Neural cell (in vitro differentiated cells): ENCODE data around the gene ROR2. TPM values are rescaled to one million over a fixed set of nuclear protein-coding genes. Genes with fewer than 3 reads are reported as not detected.

Experiments used
- H2AFZ ChIP-seq: fragments of 200-600, 300-800 bp; sonication (generic), shearing (Covaris generic); 2 replicates; pipeline ENCODE4 v1.6.0; 2014; ENCODE audit warnings: low read depth, mild to moderate bottlenecking, antibody characterized with exemption, low read length, moderate library complexity
- H3F3A ChIP-seq: fragments of 200-600 bp; shearing (Covaris generic); 2 replicates; pipeline ENCODE4 v1.6.1; 2016; ENCODE audit warnings: mild to moderate bottlenecking, moderate library complexity, mixed read lengths, antibody characterized with exemption, low read length; ENCODE audit not compliant: insufficient read depth, poor library complexity, severe bottlenecking
- H3K27ac ChIP-seq: fragments of 200-600, 300-800 bp; sonication (generic), shearing (Covaris generic); 2 replicates; pipeline ENCODE4 v1.5.1; 2014; ENCODE audit warnings: mild to moderate bottlenecking, low read length, moderate library complexity
- H3K27me3 ChIP-seq: fragments of 300-800, 200-600 bp; sonication (generic), shearing (Covaris generic); 2 replicates; pipeline ENCODE4 v1.6.0; 2014; ENCODE audit warnings: mild to moderate bottlenecking, low read depth, low read length, moderate library complexity; ENCODE audit not compliant: insufficient read depth
- H3K36me3 ChIP-seq: fragments of 300-800, 200-600 bp; sonication (generic), shearing (Covaris generic); 2 replicates; pipeline ENCODE4 v1.5.1; 2014; ENCODE audit warnings: mild to moderate bottlenecking, antibody characterized with exemption, low read length, moderate library complexity; ENCODE audit not compliant: insufficient read depth
- H3K4me2 ChIP-seq: fragments of 300-800, 200-600 bp; sonication (generic), shearing (Covaris generic); 2 replicates; pipeline ENCODE4 v1.6.0; 2014; ENCODE audit warnings: mild to moderate bottlenecking, low read length
- H3K4me3 ChIP-seq: fragments of 300-800, 200-600 bp; sonication (generic), shearing (Covaris generic); 2 replicates; pipeline ENCODE4 v1.5.1; 2014; ENCODE audit warnings: mild to moderate bottlenecking, low read length, moderate library complexity
- H3K79me2 ChIP-seq: fragments of 200-600 bp; shearing (Covaris generic); replicated peaks from 2 replicates; pipeline ENCODE4 v1.6.0; 2014; ENCODE audit warnings: mild to moderate bottlenecking, low read length, moderate library complexity; ENCODE audit not compliant: insufficient read depth
- H3K9ac ChIP-seq: fragments of 300-800, 200-600 bp; sonication (generic), shearing (Covaris generic); 2 replicates; pipeline ENCODE4 v1.6.1; 2016; ENCODE audit warnings: mild to moderate bottlenecking, low read length, mixed read lengths
- H3K9me2 ChIP-seq: fragments of 200-600 bp; shearing (Covaris generic); 2 replicates; pipeline ENCODE4 v1.6.1; 2016; ENCODE audit warnings: mild to moderate bottlenecking, low read length, mixed read lengths; ENCODE audit not compliant: insufficient read depth
- H3K9me3 ChIP-seq: fragments of 200-600, 300-800 bp; sonication (generic), shearing (Covaris generic); 2 replicates; pipeline ENCODE4 v1.6.1; 2016; ENCODE audit warnings: mild to moderate bottlenecking, mixed run types, low read length, moderate library complexity, mixed read lengths
- H4K20me1 ChIP-seq: fragments of 200-600 bp; shearing (Covaris generic); 2 replicates; pipeline ENCODE4 v1.6.1; 2016; ENCODE audit warnings: mild to moderate bottlenecking, mixed run types; ENCODE audit not compliant: insufficient read depth
- EP300 ChIP-seq: fragments of 450-650 bp; conservative IDR thresholded peaks from 2 replicates; pipeline ENCODE4 v1.6.1; 2014; ENCODE audit warnings: antibody characterized with exemption, mild to moderate bottlenecking, moderate library complexity; ENCODE audit not compliant: poor library complexity, severe bottlenecking
- EZH2 ChIP-seq: fragments of 200-600, 300-800 bp; shearing (Covaris generic), sonication (generic); IDR thresholded peaks from 2 replicates; pipeline ENCODE4 v1.6.1; 2014; ENCODE audit warnings: antibody characterized with exemption, low read length, borderline replicate concordance, mild to moderate bottlenecking; ENCODE audit not compliant: insufficient read depth, poor library complexity, severe bottlenecking
- MXI1 ChIP-seq: fragments of 450-650 bp; conservative IDR thresholded peaks from 2 replicates; pipeline ENCODE4 v1.6.1; 2014; ENCODE audit warnings: antibody characterized with exemption, mild to moderate bottlenecking; ENCODE audit not compliant: poor library complexity, severe bottlenecking
- POLR2AphosphoS5 ChIP-seq: IDR thresholded peaks from 2 replicates; pipeline ENCODE4 v1.6.1; 2012
- RAD21 ChIP-seq: fragments of 450-650 bp; conservative IDR thresholded peaks from 2 replicates; pipeline ENCODE4 v1.6.1; 2014; ENCODE audit warnings: antibody characterized with exemption, mild to moderate bottlenecking, moderate library complexity
- SMC3 ChIP-seq: fragments of 450-650 bp; conservative IDR thresholded peaks from 2 replicates; pipeline ENCODE4 v1.6.1; 2014; ENCODE audit warnings: antibody characterized with exemption, mild to moderate bottlenecking, moderate library complexity; ENCODE audit not compliant: poor library complexity
- TAF1 ChIP-seq: IDR thresholded peaks from 2 replicates; pipeline ENCODE4 v1.6.1; 2012; ENCODE audit warnings: low read depth
- polyA plus RNA-seq: library from polyadenylated mRNA; depleted of rRNA; stranded (reverse); fragments of >200 nt; gene quantifications from 2 replicates; pipeline ENCODE4 v1.2.3, GENCODE V29; 2014
- TF ChIP-seq, protein P1 (sequence below): IDR thresholded peaks from 2 replicates; pipeline ENCODE4 v1.6.1; 2012; ENCODE audit warnings: borderline replicate concordance
- TF ChIP-seq, protein P2 (sequence below): fragments of 450-650 bp; IDR thresholded peaks from 2 replicates; pipeline ENCODE4 v1.5.1; 2014; ENCODE audit warnings: antibody characterized with exemption, mild to moderate bottlenecking, moderate library complexity; ENCODE audit not compliant: poor library complexity, severe bottlenecking

The ROR2 gene
- polyA plus RNA-seq, 1 donor from 2014 or later: 0.33 TPM

DNA sequence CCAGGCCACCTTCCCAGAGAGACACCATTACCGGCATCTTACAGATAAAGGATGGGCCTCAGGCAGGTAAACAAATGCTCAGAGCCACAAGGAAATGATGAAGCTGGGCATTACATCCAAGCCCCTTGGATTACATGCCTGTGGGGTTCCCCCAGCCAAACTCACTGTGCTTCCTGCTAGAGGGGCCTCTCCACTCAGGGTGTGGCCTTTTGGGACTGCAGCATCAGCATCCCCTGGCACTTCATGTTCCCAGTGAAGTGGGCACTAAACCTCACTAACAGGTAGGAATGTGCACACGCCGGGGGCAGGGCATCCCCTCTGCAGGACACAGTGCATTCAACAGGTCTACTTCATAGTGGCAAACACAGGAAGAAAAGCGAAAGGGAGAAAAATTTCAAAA lies 125.9 kb downstream of the ROR2 start:
- H3K27me3 ChIP-seq: no peaks in the 10 kb centered on the region
- H3K9me3 ChIP-seq: no peaks in the 10 kb centered on the region
- H4K20me1 ChIP-seq: no peaks in the 10 kb centered on the region
- H3K4me3 ChIP-seq: no peak overlapping the region
- no peak overlapping the region for H2AFZ ChIP-seq
- H3K4me2 ChIP-seq: no peak overlapping the region
- TF ChIP-seq RAD21: no peak
- no peak for TF ChIP-seq MXI1
- TF ChIP-seq EP300: no peak
- no peak for TF ChIP-seq TAF1
- no peak for TF ChIP-seq POLR2AphosphoS5
- TF ChIP-seq EZH2: no peak
- TF ChIP-seq SMC3: no peak
- TF ChIP-seq, protein P1, sequence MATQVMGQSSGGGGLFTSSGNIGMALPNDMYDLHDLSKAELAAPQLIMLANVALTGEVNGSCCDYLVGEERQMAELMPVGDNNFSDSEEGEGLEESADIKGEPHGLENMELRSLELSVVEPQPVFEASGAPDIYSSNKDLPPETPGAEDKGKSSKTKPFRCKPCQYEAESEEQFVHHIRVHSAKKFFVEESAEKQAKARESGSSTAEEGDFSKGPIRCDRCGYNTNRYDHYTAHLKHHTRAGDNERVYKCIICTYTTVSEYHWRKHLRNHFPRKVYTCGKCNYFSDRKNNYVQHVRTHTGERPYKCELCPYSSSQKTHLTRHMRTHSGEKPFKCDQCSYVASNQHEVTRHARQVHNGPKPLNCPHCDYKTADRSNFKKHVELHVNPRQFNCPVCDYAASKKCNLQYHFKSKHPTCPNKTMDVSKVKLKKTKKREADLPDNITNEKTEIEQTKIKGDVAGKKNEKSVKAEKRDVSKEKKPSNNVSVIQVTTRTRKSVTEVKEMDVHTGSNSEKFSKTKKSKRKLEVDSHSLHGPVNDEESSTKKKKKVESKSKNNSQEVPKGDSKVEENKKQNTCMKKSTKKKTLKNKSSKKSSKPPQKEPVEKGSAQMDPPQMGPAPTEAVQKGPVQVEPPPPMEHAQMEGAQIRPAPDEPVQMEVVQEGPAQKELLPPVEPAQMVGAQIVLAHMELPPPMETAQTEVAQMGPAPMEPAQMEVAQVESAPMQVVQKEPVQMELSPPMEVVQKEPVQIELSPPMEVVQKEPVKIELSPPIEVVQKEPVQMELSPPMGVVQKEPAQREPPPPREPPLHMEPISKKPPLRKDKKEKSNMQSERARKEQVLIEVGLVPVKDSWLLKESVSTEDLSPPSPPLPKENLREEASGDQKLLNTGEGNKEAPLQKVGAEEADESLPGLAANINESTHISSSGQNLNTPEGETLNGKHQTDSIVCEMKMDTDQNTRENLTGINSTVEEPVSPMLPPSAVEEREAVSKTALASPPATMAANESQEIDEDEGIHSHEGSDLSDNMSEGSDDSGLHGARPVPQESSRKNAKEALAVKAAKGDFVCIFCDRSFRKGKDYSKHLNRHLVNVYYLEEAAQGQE: no peak
- TF ChIP-seq, protein P2, sequence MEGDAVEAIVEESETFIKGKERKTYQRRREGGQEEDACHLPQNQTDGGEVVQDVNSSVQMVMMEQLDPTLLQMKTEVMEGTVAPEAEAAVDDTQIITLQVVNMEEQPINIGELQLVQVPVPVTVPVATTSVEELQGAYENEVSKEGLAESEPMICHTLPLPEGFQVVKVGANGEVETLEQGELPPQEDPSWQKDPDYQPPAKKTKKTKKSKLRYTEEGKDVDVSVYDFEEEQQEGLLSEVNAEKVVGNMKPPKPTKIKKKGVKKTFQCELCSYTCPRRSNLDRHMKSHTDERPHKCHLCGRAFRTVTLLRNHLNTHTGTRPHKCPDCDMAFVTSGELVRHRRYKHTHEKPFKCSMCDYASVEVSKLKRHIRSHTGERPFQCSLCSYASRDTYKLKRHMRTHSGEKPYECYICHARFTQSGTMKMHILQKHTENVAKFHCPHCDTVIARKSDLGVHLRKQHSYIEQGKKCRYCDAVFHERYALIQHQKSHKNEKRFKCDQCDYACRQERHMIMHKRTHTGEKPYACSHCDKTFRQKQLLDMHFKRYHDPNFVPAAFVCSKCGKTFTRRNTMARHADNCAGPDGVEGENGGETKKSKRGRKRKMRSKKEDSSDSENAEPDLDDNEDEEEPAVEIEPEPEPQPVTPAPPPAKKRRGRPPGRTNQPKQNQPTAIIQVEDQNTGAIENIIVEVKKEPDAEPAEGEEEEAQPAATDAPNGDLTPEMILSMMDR: no peak
- H3K79me2 ChIP-seq: no peaks in the 10 kb centered on the region
- no peaks in the 10 kb centered on the region for H3F3A ChIP-seq
- no peaks in the 10 kb centered on the region for H3K9me2 ChIP-seq
- no peaks in the 10 kb centered on the region for H3K36me3 ChIP-seq
- no peak overlapping the region for H3K27ac ChIP-seq
- H3K9ac ChIP-seq: no peak overlapping the region

DNA sequence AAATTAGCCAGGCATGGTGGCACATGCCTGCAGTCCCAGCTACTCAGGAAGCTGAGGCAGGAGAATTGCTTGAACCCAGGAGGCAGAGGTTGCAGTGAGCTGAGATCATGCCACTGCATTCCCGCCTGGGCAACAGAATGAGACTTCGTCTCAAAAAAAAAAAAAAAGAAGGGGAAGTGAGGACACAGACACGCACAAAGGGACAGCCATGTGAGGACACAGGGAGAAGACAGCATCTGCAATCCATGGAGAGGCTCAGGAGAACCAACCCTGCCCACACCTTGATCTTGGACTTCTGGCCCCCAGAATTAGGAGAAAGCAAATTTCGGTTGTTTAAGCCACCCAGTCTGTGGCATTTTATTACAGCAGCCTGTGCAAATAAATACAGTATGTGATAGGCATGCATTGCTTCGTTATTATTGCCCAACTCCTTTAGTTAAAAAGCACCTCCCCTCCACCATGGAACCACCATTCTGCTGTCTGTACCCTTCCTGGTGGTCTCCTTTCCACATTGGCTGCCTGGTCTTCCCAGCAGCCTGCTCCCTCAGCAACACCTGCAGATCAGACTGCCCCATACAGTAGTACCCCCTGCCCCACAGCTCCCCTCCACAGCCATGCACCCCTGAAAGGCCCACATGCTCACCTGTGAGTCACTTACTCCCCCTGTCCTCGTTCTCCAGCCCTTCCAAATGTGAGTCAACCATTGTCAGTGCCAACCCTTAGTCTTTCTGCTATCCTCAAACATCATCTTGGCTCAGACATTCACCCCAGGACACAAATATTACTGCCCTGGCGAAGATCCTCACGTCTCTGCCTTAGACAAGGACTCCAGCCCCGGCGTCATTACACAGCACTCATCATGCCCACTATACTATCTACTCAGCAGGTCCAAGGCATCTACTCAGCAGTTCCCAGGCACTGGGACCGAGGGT lies 128.8 kb downstream of the ROR2 start:
- H3K4me2 ChIP-seq: no peak overlapping the region
- no peak overlapping the region for H3K9ac ChIP-seq
- H3K36me3 ChIP-seq: no peaks in the 10 kb centered on the region
- H3F3A ChIP-seq: no peaks in the 10 kb centered on the region
- no peak overlapping the region for H2AFZ ChIP-seq
- H3K4me3 ChIP-seq: no peak overlapping the region
- no peaks in the 10 kb centered on the region for H3K79me2 ChIP-seq
- H3K9me3 ChIP-seq: no peaks in the 10 kb centered on the region
- TF ChIP-seq SMC3 (no peak), POLR2AphosphoS5 (no peak), EZH2 (no peak), MXI1 (no peak), RAD21 (no peak), TAF1 (no peak), EP300 (no peak)
- TF ChIP-seq, protein P1: no peak
- TF ChIP-seq, protein P2: no peak
- H4K20me1 ChIP-seq: no peaks in the 10 kb centered on the region
- H3K27ac ChIP-seq: no peak overlapping the region
- H3K27me3 ChIP-seq: no peaks in the 10 kb centered on the region
- no peaks in the 10 kb centered on the region for H3K9me2 ChIP-seq
